ENCODE measurements around the gene PPIP5K2. TPM values are rescaled to one million over a fixed set of nuclear protein-coding genes. Genes with fewer than 3 reads are reported as not detected.
A peak's percentile ranks its signal among the peaks of the same experiment; 100 is the strongest.

The PPIP5K2 gene
- total and polyA plus RNA-seq, 2 donors (not counting 3 experiments of a cell fraction or from before 2014, with no cell fraction given): 20.8 to 69.4 TPM

- Histone ChIP-seq H3K9me1 (replicated peaks; ENCODE audit: control insufficient read depth, extremely low read depth, insufficient read depth, low read length) (no peaks in the 10 kb centered on the region), H3K79me2 (ENCODE audit: control insufficient read depth, insufficient read depth, low read length) (no peaks in the 10 kb centered on the region), H3K9me3 (replicated peaks; ENCODE audit: control insufficient read depth, insufficient read depth, low read length) (no peaks in the 10 kb centered on the region), H3K9ac (replicated peaks; ENCODE audit: extremely low read depth, insufficient read depth, low read length) (no peak overlapping the region), H3K4me1 (ENCODE audit: control insufficient read depth, extremely low read depth, insufficient read depth, low read length) (no peaks in the 10 kb centered on the region), H4K20me1 (replicated peaks; ENCODE audit: control insufficient read depth, extremely low read depth, insufficient read depth, low read length) (no peaks in the 10 kb centered on the region), H3K27ac (ENCODE audit: insufficient read depth, low read depth, low read length) (no peak overlapping the region), H2AFZ (ENCODE audit: low read depth, low read length) (peak overlapping the region; percentile 91), H3K27me3 (ENCODE audit: control insufficient read depth in 2 of 2, insufficient read depth in 2 of 2, low read length in 2 of 2) (no peaks in the 10 kb centered on the region), H3K36me3 (ENCODE audit: control insufficient read depth in 2 of 2, extremely low read depth in 1 of 2, insufficient read depth in 2 of 2, low read length in 2 of 2) (no peaks in the 10 kb centered on the region), H3K4me3 (replicated peaks in 1 of 3; ENCODE audit: insufficient read depth in 1 of 3, low read depth in 1 of 3, low read length in 3 of 3) (no peak overlapping the region), H3K4me2 (ENCODE audit: insufficient read depth, low read length) (no peak overlapping the region)
- ChIA-PET CTCF (interaction anchor here (0.6 to 4.0 kb wide), 62 partner anchors 9 to 954 kb away, joined by 3 to 45 read pairs (median 5); partner anchors contain the start of genes GIN1, MACIR and PPIP5K2), POLR2A (interaction anchor here (1.2 kb wide), 1 partner anchor 104 kb away, joined by 5 read pairs; the partner anchor contains the start of genes GIN1 and PPIP5K2)
- dilution Hi-C loops (cut with MboI; ENCODE audit: extremely low pct_ligation_motif_present, low sequenced_read_pairs) (no loop called here), intact Hi-C loops (cut with micrococcal nuclease) (loop anchor here (1.0 to 5.0 kb wide), 7 partner anchors 85 to 642 kb away; partner anchors contain the start of genes GIN1 and PPIP5K2)
- TF ChIP-seq FOS (IDR thresholded peaks at IDR 0.05; ENCODE audit: borderline replicate concordance, insufficient read depth, low read length) (no peak), EZH2 (IDR thresholded peaks at IDR 0.05; ENCODE audit: borderline replicate concordance, low read depth, low read length, severe bottlenecking) (no peak)
- TF ChIP-seq, protein P1, sequence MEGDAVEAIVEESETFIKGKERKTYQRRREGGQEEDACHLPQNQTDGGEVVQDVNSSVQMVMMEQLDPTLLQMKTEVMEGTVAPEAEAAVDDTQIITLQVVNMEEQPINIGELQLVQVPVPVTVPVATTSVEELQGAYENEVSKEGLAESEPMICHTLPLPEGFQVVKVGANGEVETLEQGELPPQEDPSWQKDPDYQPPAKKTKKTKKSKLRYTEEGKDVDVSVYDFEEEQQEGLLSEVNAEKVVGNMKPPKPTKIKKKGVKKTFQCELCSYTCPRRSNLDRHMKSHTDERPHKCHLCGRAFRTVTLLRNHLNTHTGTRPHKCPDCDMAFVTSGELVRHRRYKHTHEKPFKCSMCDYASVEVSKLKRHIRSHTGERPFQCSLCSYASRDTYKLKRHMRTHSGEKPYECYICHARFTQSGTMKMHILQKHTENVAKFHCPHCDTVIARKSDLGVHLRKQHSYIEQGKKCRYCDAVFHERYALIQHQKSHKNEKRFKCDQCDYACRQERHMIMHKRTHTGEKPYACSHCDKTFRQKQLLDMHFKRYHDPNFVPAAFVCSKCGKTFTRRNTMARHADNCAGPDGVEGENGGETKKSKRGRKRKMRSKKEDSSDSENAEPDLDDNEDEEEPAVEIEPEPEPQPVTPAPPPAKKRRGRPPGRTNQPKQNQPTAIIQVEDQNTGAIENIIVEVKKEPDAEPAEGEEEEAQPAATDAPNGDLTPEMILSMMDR (IDR thresholded peaks at IDR 0.05; ENCODE audit: extremely low read depth in 1 of 2, insufficient read depth in 1 of 2, low read depth in 1 of 2, low read length in 2 of 2): peak; percentile 69 to 71
- TF ChIP-seq, protein P2, sequence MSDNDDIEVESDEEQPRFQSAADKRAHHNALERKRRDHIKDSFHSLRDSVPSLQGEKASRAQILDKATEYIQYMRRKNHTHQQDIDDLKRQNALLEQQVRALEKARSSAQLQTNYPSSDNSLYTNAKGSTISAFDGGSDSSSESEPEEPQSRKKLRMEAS (IDR thresholded peaks at IDR 0.05; ENCODE audit: insufficient read depth, insufficient read length): no peak
- peak; percentile 95 for FAIRE-seq
- no TSS peak for BruUV-seq (replicated peaks)
- DNase-seq (ENCODE audit: low read depth, low spot score): peak; percentile 78
Observed at GRCh38 chr5:103224118-103224893, 104.2 kb downstream of the PPIP5K2 start.
